Panc1 (cell line): ENCODE results near the gene TMEM163.

ENCODE experiments used
- CTCF ChIP-seq: fragments of 450-650 bp; IDR thresholded peaks from 2 replicates; pipeline ENCODE4 v1.5.1; 2017; ENCODE audit warnings: mild to moderate bottlenecking
- POLR2AphosphoS5 ChIP-seq: IDR thresholded peaks from 2 replicates; pipeline ENCODE4 v1.6.1; 2012; ENCODE audit warnings: mild to moderate bottlenecking, low read depth, low read length, moderate library complexity
- REST ChIP-seq, 2 experiments: IDR thresholded peaks; 2 replicates each; pipeline ENCODE4 v1.6.1; 2011 to 2012; ENCODE audit warnings: low read depth in 2 of 2, control low read depth in 1 of 2, low read length in 1 of 2, mild to moderate bottlenecking in 1 of 2, moderate library complexity in 1 of 2; ENCODE audit not compliant: insufficient read depth in 1 of 2
- SIN3A ChIP-seq: IDR thresholded peaks from 2 replicates; pipeline ENCODE4 v1.6.1; 2012; ENCODE audit warnings: low read depth, mild to moderate bottlenecking, low read length, moderate library complexity, borderline replicate concordance; ENCODE audit not compliant: insufficient read depth
- TCF7L2 ChIP-seq: IDR thresholded peaks from 2 replicates; pipeline ENCODE4 v1.6.1; 2011; ENCODE audit warnings: mild to moderate bottlenecking, low read depth, low read length, inconsistent platforms

GRCh38 chr2:134479696-134480330 is 239.0 kb downstream of the TMEM163 start:
- TF ChIP-seq CTCF (no peak), SIN3A (no peak), POLR2AphosphoS5 (no peak), TCF7L2 (no peak), REST (IDR thresholded peaks at IDR 0.05; ENCODE audit: insufficient read depth in 1 of 2, low read depth in 2 of 2, low read length in 1 of 2) (no peak)
